Lower leg skin (tissue), 3 donors: ENCODE measurements around the gene VRTN.

Source experiments
- CTCF ChIP-seq, 3 donors: fragments of 450-650 bp; IDR thresholded peaks; one replicate each; pipeline ENCODE4 v1.5.1; 2016; ENCODE audit warnings: antibody characterized with exemption in 3 of 3, mild to moderate bottlenecking in 3 of 3, moderate library complexity in 2 of 3
- POLR2A ChIP-seq, 2 donors: fragments of 450-650 bp; IDR thresholded peaks; one replicate each; pipeline ENCODE4 v1.6.1; 2016 to 2017; ENCODE audit warnings: antibody characterized with exemption in 2 of 2, mild to moderate bottlenecking in 1 of 2, moderate library complexity in 1 of 2

DNA sequence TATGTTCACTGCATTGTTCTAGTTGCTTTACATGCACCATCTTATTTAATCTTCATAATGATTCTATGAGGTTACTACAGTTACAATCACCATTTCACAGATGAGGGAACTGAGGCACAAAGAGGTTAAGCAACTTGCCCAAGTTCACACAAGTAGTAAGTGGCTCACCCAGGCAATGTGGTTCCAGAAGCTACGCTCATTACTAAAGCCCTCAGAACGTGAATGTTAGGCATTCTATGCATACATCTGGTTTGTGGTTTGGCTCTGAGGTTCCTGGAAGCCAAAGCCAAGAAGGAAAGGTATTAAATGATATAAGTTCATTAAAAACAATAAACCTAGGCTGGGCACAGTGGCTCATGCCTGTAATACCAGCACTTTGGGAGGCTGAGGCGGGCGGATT is 14.4 kb upstream of the VRTN start:
- no peak for TF ChIP-seq CTCF (IDR thresholded peaks at IDR 0.05)
- no peak for TF ChIP-seq POLR2A (IDR thresholded peaks at IDR 0.05)
